Upper lobe of left lung (tissue), 4 donors: ENCODE results near the gene LRRC42.

Source experiments
- EP300 ChIP-seq, 4 donors: sonication (generic); formaldehyde crosslinking; IDR thresholded peaks; one replicate each; pipeline ENCODE4 v1.5.1; 2017; ENCODE audit warnings: antibody characterized with exemption in 4 of 4, control low read depth in 2 of 4
- POLR2A ChIP-seq, 4 donors: fragments of 450-650 bp; IDR thresholded peaks; one replicate each; pipeline ENCODE4 v1.5.1; 2016 to 2017; ENCODE audit warnings: antibody characterized with exemption in 4 of 4, mild to moderate bottlenecking in 2 of 4
- POLR2AphosphoS5 ChIP-seq, 2 donors: sonication (generic); formaldehyde crosslinking; IDR thresholded peaks; one replicate each; pipeline ENCODE4 v1.5.1; 2017; ENCODE audit warnings: antibody characterized with exemption in 2 of 2
- TF ChIP-seq, protein P1 (sequence below), 6 experiments: fragments of 450-650 bp in 4 of 6; fragments of 200-600 bp in 2 of 6; sonication (generic) in 2 of 6; IDR thresholded peaks; one replicate each; pipeline ENCODE4 v1.5.1; 2016 to 2019; ENCODE audit warnings: antibody characterized with exemption in 6 of 6

DNA sequence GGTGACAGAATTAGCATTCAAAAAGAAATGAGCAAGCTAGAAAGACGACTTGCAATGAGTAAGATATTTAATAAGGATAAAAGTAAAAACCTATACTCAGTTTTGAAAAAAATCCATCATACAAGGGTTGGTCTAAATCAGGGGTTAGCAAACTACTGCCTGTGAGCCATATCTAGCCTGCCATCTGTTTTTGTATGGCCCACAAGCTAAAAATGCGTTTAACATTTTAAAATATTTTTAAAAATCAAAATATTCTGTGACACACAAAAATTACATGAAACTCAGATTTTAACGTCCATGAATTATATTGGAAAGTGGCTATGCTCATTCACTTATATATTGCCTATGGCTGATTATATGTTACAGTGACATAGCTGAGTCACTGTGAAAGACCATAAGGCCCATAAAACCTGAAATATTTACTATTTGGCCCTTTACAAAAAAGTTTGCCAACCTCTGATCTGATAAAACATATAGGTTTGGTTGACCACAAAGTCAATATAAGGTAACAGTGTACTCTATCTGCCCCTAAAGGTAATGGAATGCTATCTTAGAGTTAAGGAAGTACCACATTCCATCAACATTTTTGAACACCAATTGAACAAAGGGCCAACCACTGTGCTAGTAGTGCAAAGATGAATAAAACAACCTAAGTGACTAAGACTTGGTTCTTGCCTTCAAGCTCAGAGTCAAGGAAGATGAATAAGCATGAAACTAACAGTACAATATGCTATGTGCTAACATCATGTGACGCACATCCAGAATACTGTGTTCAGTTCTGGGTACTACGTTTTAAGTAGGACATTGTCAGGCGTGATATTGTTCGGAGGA lies 3.8 kb upstream of the LRRC42 start:
- TF ChIP-seq, protein P1, sequence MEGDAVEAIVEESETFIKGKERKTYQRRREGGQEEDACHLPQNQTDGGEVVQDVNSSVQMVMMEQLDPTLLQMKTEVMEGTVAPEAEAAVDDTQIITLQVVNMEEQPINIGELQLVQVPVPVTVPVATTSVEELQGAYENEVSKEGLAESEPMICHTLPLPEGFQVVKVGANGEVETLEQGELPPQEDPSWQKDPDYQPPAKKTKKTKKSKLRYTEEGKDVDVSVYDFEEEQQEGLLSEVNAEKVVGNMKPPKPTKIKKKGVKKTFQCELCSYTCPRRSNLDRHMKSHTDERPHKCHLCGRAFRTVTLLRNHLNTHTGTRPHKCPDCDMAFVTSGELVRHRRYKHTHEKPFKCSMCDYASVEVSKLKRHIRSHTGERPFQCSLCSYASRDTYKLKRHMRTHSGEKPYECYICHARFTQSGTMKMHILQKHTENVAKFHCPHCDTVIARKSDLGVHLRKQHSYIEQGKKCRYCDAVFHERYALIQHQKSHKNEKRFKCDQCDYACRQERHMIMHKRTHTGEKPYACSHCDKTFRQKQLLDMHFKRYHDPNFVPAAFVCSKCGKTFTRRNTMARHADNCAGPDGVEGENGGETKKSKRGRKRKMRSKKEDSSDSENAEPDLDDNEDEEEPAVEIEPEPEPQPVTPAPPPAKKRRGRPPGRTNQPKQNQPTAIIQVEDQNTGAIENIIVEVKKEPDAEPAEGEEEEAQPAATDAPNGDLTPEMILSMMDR (IDR thresholded peaks at IDR 0.05): no peak
- TF ChIP-seq EP300 (IDR thresholded peaks at IDR 0.05): no peak
- TF ChIP-seq POLR2AphosphoS5 (IDR thresholded peaks at IDR 0.05): no peak
- TF ChIP-seq POLR2A (IDR thresholded peaks at IDR 0.05): no peak
